Stimulated activated CD4-positive, alpha-beta T cell treated with anti-CD3 and anti-CD28 coated beads, Interleukin-12 subunit alpha, Interleukin-12 subunit beta, amount 100 ng/mL, for 24 hours (primary cell): Measurements from ENCODE around the gene ITPR2.
"Not testable (repeated sequence)": the region's sequence is repeated elsewhere in the genome, so short reads cannot be mapped to it uniquely, and the experiment has no call there.

Source experiments
- DNase-seq, 2 experiments: peaks; one replicate each; pipeline ENCODE4 v3.0.0-alpha.2; 2020; ENCODE audit warnings: low read depth in 2 of 2

Gene ITPR2

DNA sequence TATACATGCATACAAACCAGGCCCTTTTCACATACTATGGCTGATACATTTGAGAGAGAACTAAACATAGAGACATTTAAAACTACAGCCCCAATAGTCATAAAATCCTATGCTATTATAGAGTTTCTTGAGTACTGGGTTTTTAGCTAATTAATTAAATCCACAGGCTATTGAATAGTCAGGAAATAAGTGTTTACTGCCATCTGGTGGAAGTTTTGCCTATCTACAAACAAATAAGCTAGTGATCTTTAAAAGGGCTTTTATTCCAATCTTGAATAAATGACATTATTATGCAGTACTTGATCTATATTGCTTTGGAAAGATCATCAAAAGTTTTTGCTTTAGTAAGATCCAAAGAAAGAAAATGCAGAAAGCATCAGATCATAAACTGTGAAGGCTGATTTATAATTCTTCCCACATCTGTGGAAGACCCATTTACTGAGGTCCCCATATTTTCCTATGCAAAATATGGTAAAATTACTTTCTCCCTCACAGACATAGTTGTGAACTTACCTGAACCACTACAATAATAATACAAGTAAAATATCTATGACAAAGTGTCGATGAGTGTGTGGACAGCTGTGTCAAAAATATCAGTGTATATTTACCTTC is 131.3 kb downstream of the ITPR2 start:
- DNase-seq: no peak

DNA sequence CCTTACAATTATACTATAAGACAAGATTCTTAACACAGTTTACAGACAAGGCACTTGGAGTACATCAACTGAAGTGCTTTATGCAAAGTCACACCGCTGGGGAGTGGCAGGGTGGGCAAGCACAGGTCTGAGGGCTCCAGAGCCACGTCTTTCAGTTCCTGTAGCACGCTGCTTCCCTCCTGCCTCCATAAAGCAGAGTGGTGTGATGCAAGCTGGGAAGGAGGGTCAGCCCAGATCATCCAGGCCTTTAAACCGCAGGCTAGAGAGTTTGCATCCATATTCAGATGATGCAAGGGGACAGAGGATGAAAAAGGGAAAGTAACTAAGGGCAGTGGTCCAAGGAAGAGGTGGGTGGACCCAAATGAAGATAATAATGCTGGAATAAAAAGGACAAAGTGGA is 132.6 kb downstream of the ITPR2 start:
- no peak for DNase-seq

DNA sequence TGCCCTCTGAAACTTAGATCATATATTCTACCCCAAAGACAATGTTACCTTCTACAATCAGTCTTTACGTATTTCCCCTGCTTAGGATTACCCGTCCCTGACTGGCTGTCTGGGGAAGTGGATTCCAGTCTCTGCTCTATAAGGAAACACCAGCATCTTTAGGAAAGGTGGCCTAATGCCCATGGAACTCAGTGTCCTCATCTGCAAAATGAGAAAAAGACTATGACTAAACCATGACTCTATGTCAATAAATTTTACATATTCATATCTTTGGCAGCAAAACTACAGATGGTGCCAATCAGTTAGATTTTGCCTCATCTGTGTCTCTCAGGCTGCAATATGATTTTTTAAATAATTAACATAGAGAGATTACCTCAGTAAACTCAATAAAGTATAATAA is 133.8 kb downstream of the ITPR2 start:
- no peak for DNase-seq

DNA sequence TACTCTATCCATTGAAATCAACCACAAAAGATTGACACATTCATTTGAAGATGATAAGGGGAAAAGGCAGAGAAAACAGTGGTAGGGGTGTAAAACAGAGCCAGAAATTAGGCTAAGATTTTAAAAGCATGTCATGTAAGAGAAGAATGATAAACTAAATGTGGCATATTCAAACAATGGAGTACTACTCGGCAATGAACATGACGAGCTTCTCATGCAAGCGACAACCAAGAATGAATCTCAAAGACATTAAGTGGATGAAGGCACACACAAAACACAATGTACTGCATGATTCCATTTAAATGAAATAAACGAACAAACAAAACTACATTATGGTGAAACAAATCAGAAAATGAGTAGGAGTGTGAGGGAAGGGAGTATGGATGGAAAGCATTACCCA is 134.8 kb downstream of the ITPR2 start:
- DNase-seq: no peak

DNA sequence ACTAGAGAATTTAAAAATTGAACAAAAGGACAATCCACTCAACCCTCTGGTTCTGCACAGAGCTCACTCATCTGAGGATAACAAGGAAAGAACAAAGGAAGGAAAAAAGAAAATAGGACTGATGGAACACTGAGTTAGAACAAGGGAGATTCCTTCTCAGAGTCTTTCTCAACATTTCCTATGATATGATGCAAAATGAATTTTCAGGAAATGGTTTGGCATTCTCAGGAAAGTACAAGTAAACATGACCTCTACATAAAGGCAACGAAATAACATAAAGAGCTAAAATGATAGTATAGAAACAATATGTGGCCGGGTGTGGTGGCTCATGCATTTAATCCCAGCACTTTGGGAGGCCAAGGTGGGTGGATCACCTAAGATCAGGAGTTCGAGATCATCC is 135.8 kb downstream of the ITPR2 start:
- DNase-seq: no peak

DNA sequence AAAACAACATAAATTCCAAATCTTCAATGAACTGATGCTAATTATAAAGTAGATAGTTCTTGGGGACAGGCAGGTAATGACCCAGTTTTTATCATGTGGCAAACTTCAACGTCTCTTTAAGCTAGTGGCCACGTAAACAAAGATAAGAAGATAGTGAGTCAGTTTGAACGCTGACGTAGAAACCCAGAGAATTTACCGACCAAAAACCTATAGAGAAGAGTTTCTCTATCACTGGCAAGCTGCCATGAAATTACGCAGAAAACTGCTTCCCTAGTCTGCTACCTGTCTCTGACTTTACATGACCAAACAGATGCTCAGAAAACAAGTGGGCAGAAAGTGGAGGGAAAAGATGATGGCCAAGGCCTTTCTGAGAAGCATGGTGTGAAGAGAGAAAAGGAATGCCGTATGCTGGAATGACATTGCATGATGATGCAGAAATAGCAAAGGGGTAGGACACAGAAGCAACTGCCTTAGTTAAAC is 136.3 kb downstream of the ITPR2 start:
- no peak for DNase-seq

DNA sequence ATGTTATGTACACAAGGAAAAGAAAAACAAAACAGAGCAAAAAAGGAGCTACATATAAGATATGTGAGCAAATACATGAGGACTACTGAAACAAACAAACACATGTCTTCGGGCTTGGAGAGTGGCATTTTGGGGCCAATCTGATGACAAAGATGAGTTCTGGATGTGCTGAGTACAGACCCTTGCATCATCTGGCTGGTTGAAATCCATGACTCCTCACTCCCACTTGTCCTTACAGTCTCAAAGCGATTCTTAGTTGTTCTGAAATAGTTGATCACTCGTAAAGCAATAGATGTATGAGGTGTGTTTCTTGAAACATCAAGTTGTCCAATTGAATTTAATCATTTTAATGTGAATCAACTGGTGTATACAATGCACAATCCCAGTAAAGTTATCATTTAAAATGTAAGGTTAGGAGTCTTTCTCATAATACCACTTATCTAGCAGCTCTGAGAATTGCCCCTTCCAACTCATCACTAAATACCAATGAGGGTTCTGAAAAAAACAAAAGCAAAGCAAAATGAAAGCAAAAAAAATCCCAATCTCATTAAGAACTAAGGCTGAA is 136.9 kb downstream of the ITPR2 start:
- DNase-seq: no peak

DNA sequence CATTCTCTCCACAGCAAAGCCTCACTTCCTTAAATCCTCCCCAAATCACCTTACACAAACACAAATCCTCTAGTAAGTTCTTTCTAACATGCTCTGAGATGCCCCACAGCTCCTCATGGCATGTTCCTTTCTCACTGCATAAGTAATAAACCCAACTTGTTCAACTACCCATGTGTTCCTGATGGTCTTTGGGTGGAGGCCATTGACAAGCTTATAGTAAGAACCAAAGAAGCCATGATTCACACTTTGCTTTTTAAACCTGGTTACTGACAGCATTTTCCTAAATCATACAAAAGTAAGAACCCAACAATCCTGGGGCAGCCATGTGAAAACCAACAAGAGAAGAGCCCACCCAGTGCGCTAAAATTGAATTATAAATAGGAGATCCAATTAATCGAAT is 138.6 kb downstream of the ITPR2 start:
- DNase-seq: no peak

DNA sequence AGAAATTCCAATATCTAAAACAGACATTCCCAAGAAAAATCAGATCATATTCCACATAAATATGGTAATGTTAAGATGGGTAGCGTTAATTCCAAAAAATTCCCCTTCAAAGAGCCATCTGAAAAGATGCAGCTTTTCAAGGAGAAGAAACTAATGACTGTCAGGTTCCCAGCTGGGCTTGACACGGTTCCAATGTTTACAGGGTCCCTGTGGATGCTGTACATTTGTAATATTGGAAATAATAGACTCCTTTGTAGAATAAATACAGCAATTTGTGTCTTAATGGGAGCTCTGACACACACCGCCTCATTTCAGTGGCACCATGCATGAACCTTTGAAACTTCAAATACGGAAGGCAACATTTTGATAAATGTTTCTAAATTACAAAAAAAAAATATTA is 140.6 kb downstream of the ITPR2 start:
- no peak for DNase-seq

DNA sequence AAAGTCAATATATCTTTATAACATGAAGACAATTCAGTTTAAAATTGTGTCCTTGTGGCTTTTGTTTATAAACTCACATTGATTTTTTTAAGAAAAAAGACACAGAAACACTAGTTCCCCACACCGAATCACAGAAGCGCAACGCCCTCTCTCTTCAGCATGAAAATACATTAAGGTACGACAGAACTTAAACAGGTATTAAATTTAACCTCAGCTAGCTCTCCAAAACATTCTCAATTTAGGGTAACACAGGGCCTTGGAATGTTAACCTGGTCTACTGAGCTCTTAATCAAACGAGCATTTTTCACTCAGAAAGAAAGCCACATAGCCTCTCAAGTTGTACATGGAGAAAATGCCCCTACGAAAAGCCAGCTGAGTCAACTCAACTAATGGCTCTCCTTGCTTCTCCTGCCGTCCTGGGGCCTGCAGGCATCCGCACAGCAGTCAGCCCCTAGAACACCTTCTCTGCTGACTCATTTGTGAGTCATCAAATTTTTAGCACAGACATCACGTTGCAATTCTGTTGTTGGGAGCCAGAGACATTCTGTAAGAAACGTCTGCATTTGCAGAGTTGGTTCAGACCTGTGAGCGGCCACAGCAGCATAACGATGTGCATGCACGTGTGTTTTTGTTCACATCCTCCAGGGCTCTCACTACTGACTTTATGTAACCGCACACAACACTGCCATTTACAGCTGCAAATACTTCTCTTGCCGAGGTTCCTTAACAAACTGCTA is 141.6 kb downstream of the ITPR2 start:
- no peak for DNase-seq

DNA sequence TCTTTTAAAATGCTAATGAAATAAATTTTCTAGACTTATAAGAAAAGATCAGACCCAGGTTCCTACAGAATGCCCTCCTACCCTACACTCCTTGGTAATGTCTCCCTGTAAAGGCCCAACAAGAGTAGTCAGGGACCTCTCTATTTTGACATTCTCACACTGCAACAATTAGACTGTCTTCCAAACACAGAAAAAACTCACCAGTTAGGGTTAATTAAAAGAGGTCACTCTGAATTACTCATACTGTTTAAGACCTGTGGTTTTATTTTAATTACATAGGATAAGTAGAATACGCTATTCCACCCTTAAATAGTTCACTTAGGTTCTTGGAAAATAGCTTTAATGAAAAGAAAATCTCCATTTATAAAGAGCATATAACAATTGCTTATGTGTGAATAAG is 142.4 kb downstream of the ITPR2 start:
- no peak for DNase-seq

DNA sequence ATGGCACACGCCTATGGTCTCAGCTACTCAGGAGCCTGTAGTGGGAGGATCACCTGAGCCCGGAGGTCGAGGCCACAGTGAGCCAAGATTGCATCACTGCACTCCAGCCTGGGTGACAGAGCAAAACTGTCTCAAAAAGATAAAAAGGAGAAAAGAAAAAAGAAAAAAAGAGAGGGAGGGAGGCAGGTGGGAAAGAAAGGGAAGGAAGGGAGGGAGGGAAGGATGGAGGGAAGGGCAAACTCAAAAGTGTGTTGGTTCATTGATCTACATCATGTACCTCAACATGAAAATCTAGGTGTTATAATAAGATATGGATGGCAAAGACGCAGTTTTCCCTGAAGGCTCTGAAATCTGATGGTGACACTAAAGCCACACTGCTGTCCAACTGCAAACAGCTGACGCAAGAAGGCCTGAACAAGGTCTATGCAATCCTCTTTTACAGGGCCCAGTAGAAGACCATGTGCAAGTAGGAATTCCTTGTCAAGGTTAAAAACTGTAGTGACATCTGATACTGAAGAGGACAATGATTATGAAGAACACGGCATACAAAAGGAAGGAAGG is 143.6 kb downstream of the ITPR2 start:
- no peak for DNase-seq

DNA sequence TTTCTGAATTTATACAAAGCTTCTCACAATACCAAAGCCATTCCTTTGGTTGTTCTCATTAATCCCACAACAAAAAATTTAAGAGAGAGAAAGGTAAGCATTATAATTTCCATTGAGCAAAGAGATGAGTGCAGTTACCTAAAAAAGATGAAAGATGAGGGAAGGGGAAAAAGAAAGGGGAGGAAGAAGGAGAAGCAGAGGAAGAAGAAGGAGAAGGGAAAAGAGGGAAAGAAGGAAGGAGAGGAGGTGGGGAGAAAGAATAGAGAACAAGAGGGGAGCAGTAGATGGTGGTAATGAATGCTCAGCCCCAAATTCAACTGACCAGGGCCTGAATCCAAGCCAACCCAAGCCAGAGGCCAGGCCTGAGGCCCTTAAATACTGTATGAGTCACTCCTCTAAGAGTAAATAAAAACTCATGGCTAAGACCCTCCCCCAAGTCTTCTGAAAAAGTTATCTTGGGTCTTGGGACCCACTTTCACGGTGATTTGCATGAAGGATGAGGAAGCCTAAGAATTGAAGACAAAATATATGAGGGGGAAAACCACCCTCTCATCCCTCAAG is 144.6 kb downstream of the ITPR2 start:
- DNase-seq: no peak

DNA sequence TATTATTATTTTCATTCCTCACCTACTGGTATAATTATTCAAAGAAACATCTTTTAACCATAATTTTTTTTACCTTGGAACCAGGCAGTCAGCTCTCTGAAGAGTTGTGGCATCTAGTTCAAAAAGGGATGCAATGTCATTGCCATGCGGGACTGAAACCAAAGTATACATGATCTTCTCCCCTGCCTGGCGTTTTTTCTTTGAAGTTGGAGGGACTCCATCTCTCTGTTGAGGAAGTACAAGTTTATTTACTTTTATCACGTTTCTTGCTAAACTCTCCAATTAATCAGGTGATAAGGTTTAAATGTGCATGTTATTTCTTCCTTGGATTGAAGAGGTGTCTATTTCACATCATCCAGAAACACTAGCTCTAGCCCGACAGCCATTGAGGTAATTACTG is 146.6 kb downstream of the ITPR2 start:
- DNase-seq: no peak

DNA sequence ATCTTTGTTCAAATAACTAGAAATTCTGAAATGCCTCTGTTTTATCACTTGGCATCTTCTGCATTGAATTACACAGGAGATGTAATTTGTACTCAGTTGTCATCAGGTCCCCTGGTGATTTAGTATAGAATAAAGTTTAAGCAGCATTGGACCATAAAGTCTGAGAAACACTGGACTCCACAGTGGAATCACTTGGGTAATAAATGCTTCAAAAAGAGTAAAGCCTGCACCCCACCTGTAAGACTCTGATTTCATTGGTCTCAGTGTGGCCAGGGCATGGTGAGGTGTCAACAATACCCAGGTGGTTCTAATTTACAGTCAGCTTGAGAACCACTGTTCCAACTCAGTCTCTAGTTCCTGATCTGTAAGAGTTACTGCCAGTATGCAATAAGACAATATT is 148.9 kb downstream of the ITPR2 start:
- no peak for DNase-seq

DNA sequence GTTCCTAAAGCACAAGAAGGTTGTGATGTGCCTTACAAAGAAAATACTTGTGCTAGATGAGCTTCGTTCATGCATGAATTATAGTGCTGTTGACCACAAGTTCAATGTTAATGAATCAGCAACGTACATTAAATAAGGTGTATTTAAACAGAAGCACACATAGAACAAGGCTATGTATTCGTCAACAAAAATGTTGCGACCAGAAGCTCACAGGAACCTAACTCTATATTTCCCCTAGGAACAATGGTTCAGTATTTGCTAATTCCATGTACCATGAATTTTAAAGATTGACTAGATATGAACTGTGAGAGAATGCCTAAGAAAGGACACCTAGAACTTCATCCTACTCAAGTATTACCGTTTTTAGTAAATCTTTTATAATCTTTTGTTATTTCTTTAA is 149.6 kb downstream of the ITPR2 start:
- DNase-seq: no peak

DNA sequence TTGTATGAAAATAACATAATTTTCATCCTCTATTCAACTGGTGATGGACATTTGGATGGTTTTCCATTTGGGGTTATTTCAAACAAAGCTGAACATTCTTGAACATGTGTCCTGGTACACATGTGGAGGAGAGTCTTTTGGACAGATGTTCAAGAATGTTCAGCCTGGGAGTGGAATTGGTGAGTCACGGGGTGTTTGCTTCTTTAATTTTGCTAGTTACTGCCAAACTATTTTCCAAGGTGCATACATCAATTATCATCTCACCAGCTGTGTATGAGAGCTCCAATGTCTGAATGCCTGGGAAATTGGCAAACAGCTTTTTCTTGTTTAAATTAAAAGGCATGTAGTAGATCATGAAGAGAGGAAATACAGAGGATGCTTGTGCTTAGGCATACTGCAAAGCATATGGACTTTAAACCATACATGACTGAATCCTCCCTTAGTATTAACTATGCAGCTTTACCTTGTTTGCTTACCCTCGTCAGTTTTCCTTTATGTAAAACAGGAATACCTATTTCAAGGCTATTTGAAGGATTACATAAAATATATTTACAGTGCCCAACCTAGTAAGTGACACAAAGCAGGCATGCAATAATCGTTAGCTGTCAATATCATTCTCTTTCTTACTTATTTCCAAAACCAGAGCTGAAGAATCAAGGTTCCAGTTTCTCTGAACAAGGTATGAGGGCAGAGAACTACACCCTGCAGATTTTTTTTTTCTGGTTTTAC is 152.1 kb downstream of the ITPR2 start:
- no peak for DNase-seq

DNA sequence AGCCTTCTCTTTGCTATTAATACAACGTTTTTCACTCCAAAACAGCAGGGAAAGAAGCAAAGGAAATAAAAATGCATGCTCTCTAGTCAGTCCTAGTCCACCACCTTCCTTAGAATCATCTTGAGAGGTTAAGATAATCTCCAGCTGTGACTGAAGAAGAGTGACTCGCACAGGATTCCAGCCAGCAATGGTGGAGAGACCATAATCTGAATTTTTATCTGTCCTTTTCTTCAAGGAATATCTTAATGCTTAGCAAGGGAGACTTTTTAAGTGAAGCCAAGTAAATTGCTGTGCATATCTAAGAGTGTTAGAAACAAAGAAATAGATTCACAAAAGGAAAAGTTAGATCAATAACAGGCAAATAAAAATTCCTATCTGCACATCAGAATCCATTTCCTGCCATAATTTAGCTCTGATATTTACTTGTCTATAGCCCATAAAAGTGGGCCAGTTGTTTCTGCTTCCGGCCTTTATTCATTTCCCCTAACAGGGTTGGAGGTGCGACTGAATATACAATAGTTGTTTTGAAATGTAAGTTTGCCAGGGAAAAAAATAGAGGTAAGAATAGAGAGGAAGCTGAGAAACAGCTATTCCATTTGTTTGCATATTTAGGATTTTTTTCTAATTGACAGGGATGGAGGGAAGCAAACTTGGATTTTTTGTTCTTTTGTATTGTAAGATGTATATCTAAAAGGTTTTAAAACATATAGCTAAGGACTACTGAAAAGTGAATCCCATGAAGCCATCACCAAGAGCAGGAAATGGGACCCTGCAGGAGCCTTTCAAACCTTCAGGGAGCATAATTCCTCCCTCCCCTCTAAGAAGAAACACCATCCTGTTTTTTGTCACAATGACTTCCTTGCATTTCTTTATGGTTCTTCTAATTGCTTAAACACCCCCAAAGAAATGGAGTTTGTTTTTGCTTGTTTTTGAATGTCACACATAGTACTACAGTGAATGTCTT is 154.0 kb downstream of the ITPR2 start:
- DNase-seq: no peak

DNA sequence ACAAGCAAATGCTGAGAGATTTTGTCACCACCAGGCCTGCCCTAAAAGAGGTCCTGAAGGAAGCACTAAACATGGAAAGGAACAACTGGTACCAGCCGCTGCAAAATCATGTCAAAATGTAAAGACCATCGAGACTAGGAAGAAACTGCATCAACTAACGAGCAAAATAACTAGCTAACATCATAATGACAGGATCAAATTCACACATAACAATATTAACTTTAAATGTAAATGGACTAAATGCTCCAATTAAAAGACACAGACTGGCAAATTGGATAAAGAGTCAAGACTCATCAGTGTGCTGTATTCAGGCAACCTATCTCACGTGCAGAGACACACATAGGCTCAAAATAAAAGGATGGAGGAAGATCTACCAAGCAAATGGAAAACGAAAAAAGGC is 161.5 kb downstream of the ITPR2 start:
- DNase-seq: not testable (repeated sequence)

DNA sequence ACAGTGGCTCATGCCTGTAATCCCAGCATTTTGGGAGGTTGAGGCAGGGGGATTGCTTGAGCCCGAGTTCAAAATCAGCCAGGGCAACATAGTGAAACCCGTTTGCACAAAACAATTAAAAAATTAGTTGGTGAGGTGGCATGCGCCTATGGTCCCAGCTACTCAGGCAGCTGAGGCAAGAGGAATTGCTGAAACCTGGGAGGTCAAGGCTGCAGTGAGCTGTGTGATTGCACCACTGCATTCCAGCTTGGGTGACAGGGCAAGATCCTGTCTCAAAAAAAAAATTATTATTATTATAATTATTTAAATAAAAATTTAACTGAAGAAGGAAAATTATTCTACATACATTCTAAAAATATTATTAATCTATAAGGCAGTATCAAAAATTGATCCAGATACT is 164.1 kb downstream of the ITPR2 start:
- no peak for DNase-seq

DNA sequence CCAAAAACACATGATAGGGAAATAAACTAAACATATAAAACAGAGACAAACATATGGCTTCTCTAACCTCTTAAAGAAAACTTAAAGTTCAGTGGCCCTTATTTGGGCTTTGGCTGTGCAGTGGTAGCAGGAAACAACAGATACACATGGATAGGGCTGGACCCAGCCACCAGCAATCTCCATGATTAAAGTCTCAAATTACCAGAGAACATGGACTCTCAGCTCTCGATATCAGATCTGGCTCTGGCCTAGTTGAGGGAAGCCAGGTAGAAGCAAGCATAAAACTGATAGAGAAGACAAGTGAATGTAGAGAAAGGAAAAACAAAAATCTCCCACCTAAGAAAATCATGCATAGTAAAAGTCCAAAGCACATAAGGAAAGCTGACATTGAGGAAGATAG is 164.8 kb downstream of the ITPR2 start:
- no peak for DNase-seq
